Measurements from ENCODE around the gene HUS1.

HUS1 gene

GRCh38 chr7:47945261-47946015 is 34.0 kb downstream of the HUS1 start:
- H3K4me3 ChIP-seq (ENCODE audit: low read depth, low read length) = no peak overlapping the region
- no peaks in the 10 kb centered on the region for H3K4me1 ChIP-seq (ENCODE audit: control insufficient read depth, insufficient read depth, low read length)
- TF ChIP-seq, protein P1, sequence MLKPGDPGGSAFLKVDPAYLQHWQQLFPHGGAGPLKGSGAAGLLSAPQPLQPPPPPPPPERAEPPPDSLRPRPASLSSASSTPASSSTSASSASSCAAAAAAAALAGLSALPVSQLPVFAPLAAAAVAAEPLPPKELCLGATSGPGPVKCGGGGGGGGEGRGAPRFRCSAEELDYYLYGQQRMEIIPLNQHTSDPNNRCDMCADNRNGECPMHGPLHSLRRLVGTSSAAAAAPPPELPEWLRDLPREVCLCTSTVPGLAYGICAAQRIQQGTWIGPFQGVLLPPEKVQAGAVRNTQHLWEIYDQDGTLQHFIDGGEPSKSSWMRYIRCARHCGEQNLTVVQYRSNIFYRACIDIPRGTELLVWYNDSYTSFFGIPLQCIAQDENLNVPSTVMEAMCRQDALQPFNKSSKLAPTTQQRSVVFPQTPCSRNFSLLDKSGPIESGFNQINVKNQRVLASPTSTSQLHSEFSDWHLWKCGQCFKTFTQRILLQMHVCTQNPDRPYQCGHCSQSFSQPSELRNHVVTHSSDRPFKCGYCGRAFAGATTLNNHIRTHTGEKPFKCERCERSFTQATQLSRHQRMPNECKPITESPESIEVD (tag by site-specific recombination; IDR thresholded peaks at IDR 0.05) = no peak
- no peak for TF ChIP-seq ZNF202 (tag by site-specific recombination; IDR thresholded peaks at IDR 0.05; ENCODE audit: borderline replicate concordance)
- TF ChIP-seq ZNF138 (tag by site-specific recombination; IDR thresholded peaks at IDR 0.05; ENCODE audit: borderline replicate concordance) = no peak
- TF ChIP-seq SCRT1 (tag by site-specific recombination; IDR thresholded peaks at IDR 0.05; ENCODE audit: borderline replicate concordance) = no peak
- no peak for TF ChIP-seq ZNF521 (tag by site-specific recombination; IDR thresholded peaks at IDR 0.05)
- TF ChIP-seq ZNF146 (tag by site-specific recombination; IDR thresholded peaks at IDR 0.05) = no peak
- no peak for TF ChIP-seq ZIC2 (tag by site-specific recombination; IDR thresholded peaks at IDR 0.05)
- TF ChIP-seq ZNF654 (tag by site-specific recombination; IDR thresholded peaks at IDR 0.05; ENCODE audit: low read depth) = peak; percentile 68
- TF ChIP-seq YY2 (tag by site-specific recombination; IDR thresholded peaks at IDR 0.05) = no peak
- no peak for TF ChIP-seq ZNF639 (tag by site-specific recombination; IDR thresholded peaks at IDR 0.05)
- no peak for TF ChIP-seq MEIS1 (CRISPR knock-in tag; IDR thresholded peaks at IDR 0.05; ENCODE audit: borderline replicate concordance)
- TF ChIP-seq ZEB2 (tag by site-specific recombination; IDR thresholded peaks at IDR 0.05) = no peak
- no peak for TF ChIP-seq ZNF623 (tag by site-specific recombination; IDR thresholded peaks at IDR 0.05)
- TF ChIP-seq ZNF513 (tag by site-specific recombination; IDR thresholded peaks at IDR 0.05) = peak; percentile 81
- TF ChIP-seq ZNF692 (tag by site-specific recombination; IDR thresholded peaks at IDR 0.05) = no peak
- TF ChIP-seq ZNF394 (tag by site-specific recombination; IDR thresholded peaks at IDR 0.05; ENCODE audit: borderline replicate concordance) = no peak
- TF ChIP-seq, protein P2, sequence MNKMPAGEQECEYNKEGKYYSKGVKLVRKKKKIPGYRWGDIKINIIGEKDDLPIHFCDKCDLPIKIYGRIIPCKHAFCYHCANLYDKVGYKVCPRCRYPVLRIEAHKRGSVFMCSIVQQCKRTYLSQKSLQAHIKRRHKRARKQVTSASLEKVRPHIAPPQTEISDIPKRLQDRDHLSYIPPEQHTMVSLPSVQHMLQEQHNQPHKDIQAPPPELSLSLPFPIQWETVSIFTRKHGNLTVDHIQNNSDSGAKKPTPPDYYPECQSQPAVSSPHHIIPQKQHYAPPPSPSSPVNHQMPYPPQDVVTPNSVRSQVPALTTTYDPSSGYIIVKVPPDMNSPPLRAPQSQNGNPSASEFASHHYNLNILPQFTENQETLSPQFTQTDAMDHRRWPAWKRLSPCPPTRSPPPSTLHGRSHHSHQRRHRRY (tag by site-specific recombination; IDR thresholded peaks at IDR 0.05) = no peak
- CTCF ChIA-PET = interaction anchor here (0.5 to 3.5 kb wide), 40 partner anchors 8 to 1906 kb away, joined by 3 to 35 read pairs (median 4); no protein-coding TSS in a partner anchor
- no peaks in the 10 kb centered on the region for H3K9me3 ChIP-seq (ENCODE audit: control insufficient read depth, insufficient read depth, low read depth, low read length)
- no peak overlapping the region for H3K27ac ChIP-seq (ENCODE audit: extremely low read depth, low read depth, low read length)
- POLR2A ChIA-PET = no interaction called here
- H3K36me3 ChIP-seq (ENCODE audit: control insufficient read depth in 2 of 2, insufficient read depth in 1 of 2, low read length in 2 of 2) = no peaks in the 10 kb centered on the region
